GM21515 (cell line): Measurements from ENCODE around the gene RFLNA.
"Not testable (repeated sequence)": the region's sequence is repeated elsewhere in the genome, so short reads cannot be mapped to it uniquely, and the experiment has no call there.

Experiments
- ATAC-seq: cut with Tn5 transposase; IDR thresholded peaks from one replicate; pipeline ENCODE4 v1.9.1; 2021; ENCODE audit not compliant: unreplicated experiment

The RFLNA gene

GRCh38 chr12:124318278-124319020 lies 23.6 kb downstream of the RFLNA start:
- no peak for ATAC-seq

GRCh38 chr12:124319368-124320050 lies 24.6 kb downstream of the RFLNA start:
- ATAC-seq: no peak

- peak; percentile 73 for ATAC-seq
Observed at GRCh38 chr12:124321040-124321481, 26.2 kb downstream of the RFLNA start.

- ATAC-seq: peak; percentile 19
Observed at GRCh38 chr12:124321556-124322270, 26.8 kb downstream of the RFLNA start.

- no peak for ATAC-seq
Observed at GRCh38 chr12:124322271-124322998, 27.5 kb downstream of the RFLNA start.

- not testable (repeated sequence) for ATAC-seq
Observed at GRCh38 chr12:124322999-124323328, 28.1 kb downstream of the RFLNA start.

GRCh38 chr12:124323771-124324530 lies 29.1 kb downstream of the RFLNA start:
- ATAC-seq: no peak

- ATAC-seq: no peak
Observed at GRCh38 chr12:124324803-124325705, 30.2 kb downstream of the RFLNA start.

GRCh38 chr12:124326104-124326503 lies 31.2 kb downstream of the RFLNA start:
- no peak for ATAC-seq

- ATAC-seq: no peak
Observed at GRCh38 chr12:124326871-124327270, 32.0 kb downstream of the RFLNA start.

GRCh38 chr12:124327362-124328043 lies 32.6 kb downstream of the RFLNA start:
- no peak for ATAC-seq

GRCh38 chr12:124328116-124328515 lies 33.2 kb downstream of the RFLNA start:
- ATAC-seq: no peak

GRCh38 chr12:124328636-124329035 lies 33.7 kb downstream of the RFLNA start:
- no peak for ATAC-seq

GRCh38 chr12:124332058-124332672 lies 37.3 kb downstream of the RFLNA start:
- ATAC-seq: no peak

- ATAC-seq: no peak
Observed at GRCh38 chr12:124332900-124333299, 38.0 kb downstream of the RFLNA start.

GRCh38 chr12:124333724-124334123 lies 38.8 kb downstream of the RFLNA start:
- no peak for ATAC-seq

GRCh38 chr12:124334266-124334665 lies 39.4 kb downstream of the RFLNA start:
- ATAC-seq: no peak

- ATAC-seq: no peak
Observed at GRCh38 chr12:124334976-124335375, 40.1 kb downstream of the RFLNA start.
